Daoy (cell line): Measurements from ENCODE around the gene CDK17. TPM values are rescaled to one million over a fixed set of nuclear protein-coding genes. Genes with fewer than 3 reads are reported as not detected.
"Not testable (repeated sequence)": the region's sequence is repeated elsewhere in the genome, so short reads cannot be mapped to it uniquely, and the experiment has no call there.

ENCODE experiments used
- DNase-seq: peaks from one replicate; pipeline ENCODE4 v3.0.0-alpha.2; 2015; ENCODE audit warnings: low read depth
- total RNA-seq: library from RNA; depleted of rRNA; stranded (reverse); fragments of >200 nt; shearing (Covaris generic); gene quantifications from 2 replicates; pipeline ENCODE4 v1.2.3, GENCODE V29; 2014

CDK17 gene
- total RNA-seq, 1 experiment from 2014 or later, result 36.3 TPM

GRCh38 chr12:96419576-96420276, 19.5 kb upstream of the CDK17 start:
- DNase-seq, result no peak

DNA sequence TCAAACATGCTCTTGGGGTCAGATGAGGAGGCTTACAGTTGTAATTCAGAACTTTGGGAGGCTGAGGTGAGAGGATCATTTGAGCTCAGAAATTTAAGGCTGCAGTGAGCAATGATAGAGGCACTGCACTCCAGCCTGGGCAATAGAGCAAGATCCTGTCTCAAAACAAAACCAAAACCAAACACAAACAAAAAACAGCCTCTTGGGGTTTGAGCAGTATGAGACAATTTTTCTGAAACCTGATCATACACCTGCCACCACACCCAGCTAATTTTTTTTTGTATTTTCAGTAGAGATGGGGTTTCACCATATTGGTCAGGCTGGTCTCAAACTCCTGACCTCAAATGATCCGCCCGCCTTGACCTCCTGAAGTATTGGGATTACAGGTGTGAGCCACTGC, 17.4 kb upstream of the CDK17 start:
- not testable (repeated sequence) for DNase-seq

DNA sequence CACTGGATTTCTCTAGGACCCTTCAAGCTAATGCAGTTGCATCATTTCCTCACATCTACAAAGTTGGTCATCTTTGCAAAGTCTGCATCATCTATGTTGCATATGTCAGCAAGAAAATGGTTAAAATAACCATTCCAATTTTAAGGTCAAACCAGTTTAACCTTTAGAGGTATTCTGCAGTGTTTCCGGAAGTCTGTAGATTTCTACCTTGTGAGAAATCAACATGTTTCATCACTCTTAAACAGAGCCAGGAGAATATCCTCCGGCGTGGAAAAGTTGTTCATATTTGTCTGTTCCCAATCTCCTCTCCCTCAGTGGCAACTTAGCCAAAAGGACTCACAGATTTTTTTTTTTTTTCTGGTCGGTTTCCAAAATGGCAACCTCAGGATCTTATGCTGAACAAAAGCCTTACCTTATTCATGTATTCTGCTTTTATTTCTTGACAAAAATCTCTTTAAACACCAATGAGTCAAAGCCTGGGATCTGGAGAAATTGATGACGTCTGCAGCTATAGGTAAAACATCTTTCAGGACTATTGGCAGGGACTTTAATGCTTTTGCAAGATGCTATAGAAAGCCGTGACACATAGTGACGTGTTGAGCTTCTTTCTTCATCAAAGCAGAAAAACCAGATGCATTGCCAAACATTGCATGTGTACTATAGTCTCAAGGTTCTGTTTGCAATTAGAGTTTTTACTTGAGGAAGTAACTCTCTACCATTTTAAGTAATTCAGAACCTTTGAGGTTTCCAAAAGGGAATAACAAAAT, 16.0 kb upstream of the CDK17 start:
- DNase-seq, result peak; percentile 35

GRCh38 chr12:96414637-96415036, 14.4 kb upstream of the CDK17 start:
- DNase-seq, result no peak

DNA sequence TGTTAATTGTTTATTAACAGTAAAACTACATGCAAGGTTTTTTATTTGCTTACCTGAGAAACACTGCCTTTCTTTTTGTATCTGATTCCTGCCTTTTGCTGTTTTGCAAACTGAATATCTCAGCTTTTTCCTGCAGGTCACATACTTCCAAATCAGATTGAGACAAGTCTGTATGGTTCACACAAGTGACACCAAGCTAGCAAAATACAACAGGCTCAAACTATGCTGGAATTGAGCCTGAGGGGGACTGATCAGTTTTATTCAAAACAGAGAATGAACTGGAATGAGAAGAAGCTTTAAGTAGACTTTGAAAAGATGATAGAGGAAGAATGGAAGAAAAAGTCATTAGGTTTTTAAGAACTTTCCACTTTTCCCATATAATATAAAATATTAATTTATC, 12.2 kb upstream of the CDK17 start:
- DNase-seq, result no peak

GRCh38 chr12:96409731-96410130, 9.5 kb upstream of the CDK17 start:
- DNase-seq, result no peak

DNA sequence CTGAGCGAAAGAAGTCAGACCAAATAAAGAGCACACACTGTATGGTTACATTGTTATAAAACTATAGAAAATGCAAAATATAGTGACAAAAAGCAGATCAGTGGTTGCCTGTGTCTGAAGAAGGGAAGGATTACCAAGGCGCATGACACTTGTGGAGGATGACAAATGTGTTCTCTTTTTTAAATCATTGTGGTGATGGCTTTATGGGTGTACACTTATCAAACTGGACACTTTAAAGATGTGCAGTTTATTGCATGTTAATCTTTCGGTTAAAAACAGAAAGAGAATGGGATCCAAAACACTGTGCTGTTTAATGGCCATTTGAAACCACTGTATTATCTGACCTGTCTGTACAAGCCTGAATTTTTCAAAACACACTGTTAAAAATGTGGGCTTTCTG, 8.8 kb upstream of the CDK17 start:
- DNase-seq, result no peak

GRCh38 chr12:96407429-96408097, 7.3 kb upstream of the CDK17 start:
- DNase-seq, result not testable (repeated sequence)

DNA sequence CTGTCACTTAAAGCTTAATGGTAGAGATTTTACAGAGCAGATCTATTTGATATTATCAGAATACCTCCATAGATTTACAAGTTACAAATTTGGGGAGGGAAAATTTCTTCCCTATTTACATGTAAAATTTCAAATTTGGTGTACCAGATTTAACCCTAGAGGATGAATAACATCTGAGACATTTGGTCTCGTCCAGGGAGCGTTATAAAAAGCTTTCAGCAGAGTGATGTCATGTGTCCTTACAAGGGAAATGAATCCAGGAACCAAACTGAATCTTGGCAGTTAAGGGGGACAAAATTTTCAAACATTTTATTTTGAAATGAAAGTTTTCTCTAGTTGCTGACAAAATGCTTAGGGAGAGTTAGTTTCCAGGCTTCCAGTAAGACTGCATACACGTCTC, 4.5 kb upstream of the CDK17 start:
- no peak for DNase-seq

DNA sequence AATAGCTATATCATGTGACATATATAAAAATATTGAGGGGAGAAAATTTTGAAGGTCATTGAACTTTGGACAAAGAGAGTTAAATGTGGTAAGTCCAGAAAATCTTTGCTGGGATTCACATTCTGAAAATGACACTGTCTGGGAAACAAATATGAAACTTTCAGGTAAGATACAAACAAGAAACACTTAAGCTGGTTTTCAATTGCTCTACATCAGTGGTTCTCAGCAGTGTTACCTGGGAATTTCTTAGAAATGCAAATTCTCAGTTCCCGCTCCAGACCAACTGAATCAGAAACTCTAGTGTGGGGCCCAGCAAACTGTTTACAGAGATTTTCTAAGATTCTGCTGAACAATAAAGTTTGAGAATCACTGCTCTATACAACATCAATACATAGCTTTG, 3.6 kb upstream of the CDK17 start:
- no peak for DNase-seq

DNA sequence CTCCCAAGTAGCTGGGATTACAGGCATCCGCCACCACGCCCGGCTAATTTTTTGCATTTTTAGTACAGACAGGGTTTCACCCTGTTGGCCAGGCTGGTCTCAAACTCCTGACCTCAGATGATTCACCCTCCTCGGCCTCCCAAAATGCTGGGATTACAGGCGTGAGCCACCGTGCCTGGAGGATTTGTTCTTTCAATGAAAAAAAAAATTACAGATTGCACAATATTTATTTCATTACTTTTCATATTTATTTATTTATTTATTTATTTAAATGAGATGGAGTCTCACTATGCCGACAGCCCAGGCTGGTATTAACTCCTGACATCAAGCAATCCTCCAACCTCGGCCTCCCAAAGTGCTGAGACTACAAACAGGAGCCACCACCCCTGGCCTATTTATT, 2.3 kb upstream of the CDK17 start:
- not testable (repeated sequence) for DNase-seq

- DNase-seq, result no peak
These were observed 1.8 kb upstream of the CDK17 start for GRCh38 chr12:96402061-96402460.

DNA sequence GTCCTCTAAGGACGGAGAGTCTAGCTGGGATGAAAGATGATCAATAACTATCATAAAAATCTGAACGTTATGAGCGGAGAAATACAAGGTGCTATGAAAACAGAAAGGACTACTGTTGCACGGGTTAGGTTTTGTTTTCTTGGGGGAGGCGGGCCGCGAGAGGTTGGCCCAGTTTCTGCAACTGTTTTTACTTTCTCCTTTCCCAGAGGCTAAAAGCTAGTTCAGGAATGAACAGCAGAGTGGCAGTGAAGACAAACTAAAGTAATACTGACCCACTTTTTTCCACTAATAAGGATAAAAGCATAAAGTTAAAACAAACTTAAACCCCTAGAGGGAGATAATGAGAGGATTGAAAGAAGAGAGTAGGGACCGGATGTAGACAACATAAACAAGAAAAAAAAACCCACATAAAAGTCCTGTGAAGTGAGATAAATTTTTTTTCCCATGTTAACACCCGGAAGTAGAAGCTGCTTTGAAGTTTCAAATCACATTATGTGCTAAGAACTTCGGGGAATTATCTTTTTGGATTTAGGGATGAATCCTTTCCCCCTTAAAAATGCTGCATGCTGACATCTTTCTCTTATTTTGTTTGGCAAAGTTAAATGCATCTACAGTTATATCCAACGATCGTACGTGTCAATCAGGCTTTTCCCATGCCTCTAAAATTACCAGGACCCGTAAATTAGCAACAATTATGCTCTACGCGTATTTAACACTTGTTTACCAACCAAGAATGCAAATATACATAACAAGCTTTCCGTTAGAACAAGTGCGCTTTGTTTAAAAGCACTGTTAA, 1.0 kb upstream of the CDK17 start:
- DNase-seq, result peak; percentile 39

DNA sequence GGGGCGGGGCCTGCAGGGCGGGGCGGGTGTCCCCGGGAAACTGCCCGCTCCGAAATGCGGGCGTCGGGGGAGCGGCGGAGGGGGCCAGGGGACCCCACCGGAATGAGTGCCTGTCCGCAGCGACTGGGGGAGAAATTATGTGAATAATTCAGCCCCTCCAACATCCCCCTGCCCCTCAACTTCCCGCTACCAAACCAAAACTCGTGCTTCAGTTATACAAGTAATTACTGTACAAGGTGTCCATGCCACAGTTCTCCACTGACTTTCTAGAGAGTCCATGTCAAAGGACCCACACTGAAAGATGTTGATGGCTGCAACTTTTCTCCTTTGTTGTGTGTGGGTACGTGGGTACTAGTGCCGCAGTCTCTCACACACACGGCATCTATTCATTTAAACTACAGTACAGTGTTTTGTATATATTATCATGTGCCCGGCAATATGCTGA, 414 bp upstream of the CDK17 start:
- DNase-seq, result no peak

DNA sequence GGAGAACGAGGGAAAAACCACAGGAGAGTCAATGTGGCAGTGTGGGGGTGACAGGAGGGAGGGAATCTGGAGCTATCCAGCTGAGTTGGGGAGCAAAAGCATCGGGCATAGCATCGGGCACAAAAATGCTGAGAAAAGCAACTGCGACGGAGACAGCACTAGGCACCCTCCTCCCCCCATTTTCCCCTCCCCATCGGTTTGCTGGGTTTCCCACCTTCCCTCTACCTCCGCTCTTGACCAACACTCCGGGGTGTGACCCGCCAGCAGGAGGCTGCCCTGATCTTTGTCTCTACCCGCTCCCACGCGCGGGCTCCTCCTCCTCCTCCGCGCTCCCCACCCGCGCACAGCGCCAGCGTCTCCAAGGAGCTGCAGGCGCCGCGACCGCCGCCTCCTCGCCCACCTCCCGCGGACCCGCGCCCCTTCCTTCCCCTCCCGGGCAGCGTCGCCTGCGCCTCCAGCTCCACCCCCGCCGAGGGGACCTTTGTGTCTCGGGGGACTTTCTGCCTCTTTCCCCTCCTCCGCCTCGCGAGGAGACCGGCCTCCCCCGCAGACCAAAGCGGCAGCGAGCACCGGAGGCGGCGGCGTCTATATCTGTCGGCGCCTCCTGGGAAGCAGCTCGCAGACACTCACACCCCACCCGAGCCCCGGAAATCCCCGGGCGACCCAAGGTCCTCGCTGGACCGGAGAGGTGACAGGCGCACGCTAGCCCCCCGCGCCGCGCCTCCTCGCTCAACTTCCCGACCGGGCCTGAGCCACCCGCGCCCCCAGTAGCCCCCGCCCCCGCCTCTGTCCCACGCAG, 920 bp downstream of the CDK17 start:
- peak; percentile 62 for DNase-seq

DNA sequence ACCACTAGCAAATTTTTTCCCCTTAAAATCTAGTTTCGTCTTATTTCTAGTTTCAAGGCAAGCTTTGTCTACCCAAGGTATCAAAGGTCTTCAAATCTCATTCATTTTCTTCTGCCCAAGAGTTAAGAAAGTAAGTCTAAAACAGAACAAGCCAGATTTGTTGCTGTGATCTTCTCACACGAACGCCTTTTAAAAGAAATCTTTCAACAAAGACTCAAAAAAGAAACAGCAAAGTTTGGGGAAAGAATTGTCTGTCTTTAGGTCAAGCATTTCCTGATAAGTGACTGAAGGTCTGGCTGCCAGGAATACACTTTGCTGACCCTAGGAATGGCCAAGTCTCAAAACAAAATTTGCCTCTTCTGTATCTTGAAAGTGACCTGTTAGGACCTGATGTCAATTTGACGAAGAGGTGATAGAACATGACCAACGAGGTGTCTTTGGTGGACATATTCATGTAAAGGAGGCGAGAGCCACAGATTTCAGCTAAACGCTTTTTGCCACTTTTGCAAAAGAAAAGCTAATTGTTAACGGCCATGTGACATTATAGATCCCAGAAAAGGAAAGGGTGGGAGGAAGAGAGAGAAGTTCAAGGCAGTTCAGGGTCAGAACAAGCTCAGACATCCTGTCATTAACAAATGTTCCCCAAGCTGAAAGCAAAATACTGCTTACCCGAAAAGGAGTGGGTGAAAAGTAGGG, 1.7 kb downstream of the CDK17 start:
- no peak for DNase-seq

DNA sequence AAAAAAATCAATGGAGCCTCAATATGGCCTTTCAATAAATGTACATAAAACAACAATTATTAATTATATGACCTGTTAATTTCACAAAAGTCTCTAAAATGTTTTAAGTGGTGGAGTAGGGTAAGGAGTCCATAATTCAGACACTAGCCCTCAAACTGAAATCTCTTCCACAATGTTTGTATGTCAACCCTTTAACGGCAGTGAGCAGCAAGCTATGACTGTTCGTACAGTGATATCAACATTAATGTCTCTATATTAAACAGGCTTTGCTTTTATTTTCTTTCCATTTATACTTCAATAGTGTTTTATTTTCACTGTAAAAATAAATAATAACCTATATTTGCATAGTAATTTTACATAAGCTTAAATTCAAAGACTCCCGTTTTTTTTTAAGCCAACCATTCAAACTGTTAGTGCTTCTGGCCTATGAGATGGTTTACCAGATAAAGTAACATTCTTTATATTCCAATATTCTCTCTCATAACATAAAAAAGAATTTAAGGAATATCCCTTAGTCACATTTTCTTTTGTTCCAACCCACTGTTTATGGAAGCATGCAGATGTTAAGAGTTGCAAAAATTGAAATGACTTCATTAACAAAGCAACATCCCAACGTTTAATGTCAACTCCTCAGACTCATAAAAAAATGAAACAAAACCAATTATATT, 2.3 kb downstream of the CDK17 start:
- DNase-seq, result no peak

- DNase-seq, result no peak
These were observed 3.3 kb downstream of the CDK17 start for GRCh38 chr12:96396914-96397313.

DNA sequence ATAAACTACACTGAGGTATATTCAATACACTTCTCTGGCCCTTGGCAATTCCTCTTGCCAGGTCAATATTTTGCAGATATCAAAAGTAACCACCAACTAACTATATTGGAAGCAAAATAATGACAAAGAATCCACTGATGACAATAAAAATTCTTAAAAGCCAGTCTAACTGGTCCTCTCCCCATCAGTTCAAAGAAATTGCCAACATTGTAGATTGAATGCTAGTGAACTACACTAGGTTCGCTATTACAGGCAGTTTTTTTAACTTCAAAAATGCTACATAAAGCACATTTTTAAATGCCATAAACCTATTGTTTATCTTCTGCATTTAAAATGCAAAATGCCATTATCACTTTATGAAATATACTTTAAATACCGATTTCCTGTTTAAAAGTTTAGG, 4.0 kb downstream of the CDK17 start:
- no peak for DNase-seq

DNA sequence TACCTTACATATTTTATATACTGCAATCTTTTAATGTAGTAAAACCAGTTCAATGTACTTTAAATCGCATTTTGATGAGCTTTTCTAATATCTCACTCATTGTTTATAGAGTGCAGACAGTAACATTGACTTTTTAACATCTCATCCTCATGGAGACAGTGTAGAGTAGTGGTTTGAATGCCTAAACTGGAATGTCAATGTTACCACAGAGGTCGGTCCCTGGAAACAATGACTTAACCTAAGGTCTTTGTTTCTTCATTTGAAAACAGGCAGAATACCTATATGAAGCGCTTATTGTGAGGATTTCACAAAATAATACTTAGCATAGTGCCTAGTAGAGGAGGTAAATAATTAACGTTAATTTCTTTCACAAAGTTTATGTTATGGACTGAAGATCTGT, 5.0 kb downstream of the CDK17 start:
- no peak for DNase-seq
